Hepatocyte (in vitro differentiated cells): Measurements from ENCODE around the gene DMBX1. TPM values are rescaled to one million over a fixed set of nuclear protein-coding genes. Genes with fewer than 3 reads are reported as not detected.

Source experiments
- DNase-seq: peaks from one replicate; pipeline ENCODE4 v3.0.0-alpha.2; 2016; ENCODE audit warnings: low spot score
- H2AFZ ChIP-seq: fragments of 200-600 bp; sonication (generic); 2 replicates; pipeline ENCODE4 v1.6.0; 2016; ENCODE audit warnings: antibody characterized with exemption, mild to moderate bottlenecking
- H3K27ac ChIP-seq: fragments of 200-600 bp; sonication (generic); 2 replicates; pipeline ENCODE4 v1.5.1; 2016; ENCODE audit warnings: mild to moderate bottlenecking
- H3K27me3 ChIP-seq: fragments of 200-600 bp; sonication (generic); 2 replicates; pipeline ENCODE4 v1.6.1; 2016
- H3K36me3 ChIP-seq: fragments of 200-600 bp; sonication (generic); replicated peaks from 2 replicates; pipeline ENCODE4 v1.5.1; 2016; ENCODE audit warnings: low read depth; ENCODE audit not compliant: insufficient read depth
- H3K4me1 ChIP-seq: fragments of 200-600 bp; sonication (generic); 2 replicates; pipeline ENCODE4 v1.5.1; 2016; ENCODE audit warnings: mild to moderate bottlenecking, moderate library complexity; ENCODE audit not compliant: insufficient read depth
- H3K4me2 ChIP-seq: fragments of 200-600 bp; sonication (generic); 2 replicates; pipeline ENCODE4 v1.6.0; 2016
- H3K4me3 ChIP-seq: fragments of 200-600 bp; sonication (generic); 2 replicates; pipeline ENCODE4 v1.5.1; 2016; ENCODE audit warnings: mild to moderate bottlenecking
- H3K79me2 ChIP-seq: fragments of 200-600 bp; sonication (generic); 2 replicates; pipeline ENCODE4 v1.6.0; 2017; ENCODE audit warnings: mild to moderate bottlenecking
- H3K9me2 ChIP-seq: fragments of 200-600 bp; sonication (generic); replicated peaks from 2 replicates; pipeline ENCODE4 v1.6.0; 2017; ENCODE audit warnings: mild to moderate bottlenecking; ENCODE audit not compliant: insufficient read depth
- H3K9me3 ChIP-seq: fragments of 200-600 bp; sonication (generic); 2 replicates; pipeline ENCODE4 v1.5.1; 2016; ENCODE audit warnings: low read depth, mild to moderate bottlenecking
- H4K20me1 ChIP-seq: fragments of 200-600 bp; sonication (generic); 2 replicates; pipeline ENCODE4 v1.6.0; 2016; ENCODE audit warnings: mild to moderate bottlenecking; ENCODE audit not compliant: insufficient read depth, poor library complexity, severe bottlenecking
- CTCF ChIP-seq: fragments of 200-600 bp; sonication (generic); IDR thresholded peaks from 2 replicates; pipeline ENCODE4 v1.5.1; 2016; ENCODE audit warnings: antibody characterized with exemption, mild to moderate bottlenecking; ENCODE audit not compliant: poor library complexity
- EZH2 ChIP-seq: fragments of 200-600 bp; sonication (generic); IDR thresholded peaks from 2 replicates; pipeline ENCODE4 v1.6.1; 2016; ENCODE audit warnings: antibody characterized with exemption, mild to moderate bottlenecking, borderline replicate concordance
- EZH2phosphoT487 ChIP-seq: fragments of 200-600 bp; sonication (generic); IDR thresholded peaks from one replicate; pipeline ENCODE4 v1.6.1; 2018; ENCODE audit warnings: antibody characterized with exemption, mild to moderate bottlenecking, low read depth, moderate library complexity; ENCODE audit not compliant: unreplicated experiment, severe bottlenecking
- WGBS: methylation state at CpG from one replicate; pipeline ENCODE4 v1.1.6; 2016; ENCODE audit warnings: low lambda C conversion rate; ENCODE audit errors: missing lambda C conversion rate; 5-methylcytosine and 5-hydroxymethylcytosine counted together
- polyA plus RNA-seq: library from polyadenylated mRNA; unstranded; fragments of >200 nt; fragmentation: Nextera tagmentation; extraction: Ambion mirVana; gene quantifications from 2 replicates; pipeline ENCODE4 v1.2.1, GENCODE V29; 2016
- total RNA-seq: library from RNA; depleted of rRNA; stranded (reverse); fragments of >200 nt; gene quantifications from 2 replicates; pipeline ENCODE4 v1.2.3, GENCODE V29; 2014

DMBX1 gene
- total and polyA plus RNA-seq, 2 experiments from 2014 or later: not detected

DNA sequence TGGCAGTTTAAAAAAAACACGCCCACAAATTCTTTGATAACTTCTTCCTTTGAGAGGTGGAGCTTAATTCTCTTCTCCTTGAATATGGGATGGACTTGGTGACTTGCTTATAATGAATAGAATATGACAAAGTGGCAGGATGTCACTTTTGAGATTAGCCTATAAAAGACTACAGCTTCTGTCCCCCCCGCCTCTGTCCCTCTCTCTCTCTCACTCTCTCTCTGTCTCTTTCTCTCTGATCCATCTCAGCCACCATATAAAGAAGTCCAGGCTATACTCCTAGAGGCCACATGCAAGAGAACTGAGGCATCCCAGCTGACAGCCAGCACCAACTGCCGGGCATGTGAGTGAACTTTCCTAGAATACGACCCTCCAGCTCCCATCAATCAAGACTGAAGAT lies 7.7 kb upstream of the DMBX1 start:
- Histone ChIP-seq H3K27me3 (peaks cover 77% of the 10 kb centered on the region), H3K4me2 (no peak overlapping the region), H3K27ac (no peak overlapping the region), H4K20me1 (no peaks in the 10 kb centered on the region), H3K9me2 (no peaks in the 10 kb centered on the region), H3K36me3 (no peaks in the 10 kb centered on the region), H3K4me3 (no peak overlapping the region), H2AFZ (no peak overlapping the region), H3K9me3 (no peaks in the 10 kb centered on the region), H3K4me1 (no peaks in the 10 kb centered on the region), H3K79me2 (no peaks in the 10 kb centered on the region)
- 67% methylated on average over 4 of the region's 4 CpGs for WGBS
- TF ChIP-seq EZH2 (no peak), EZH2phosphoT487 (no peak), CTCF (no peak)
- DNase-seq: no peak

- TF ChIP-seq CTCF (no peak), EZH2phosphoT487 (no peak), EZH2 (no peak)
- H3K27me3 ChIP-seq: peaks cover 93% of the 10 kb centered on the region
- H3K4me3 ChIP-seq: no peak overlapping the region
- H3K79me2 ChIP-seq: no peaks in the 10 kb centered on the region
- H3K36me3 ChIP-seq: no peaks in the 10 kb centered on the region
- DNase-seq: no peak
- no peaks in the 10 kb centered on the region for H3K9me2 ChIP-seq
- H3K9me3 ChIP-seq: no peaks in the 10 kb centered on the region
- 93% methylated on average over 12 of the region's 12 CpGs for WGBS
- no peaks in the 10 kb centered on the region for H4K20me1 ChIP-seq
- H3K4me2 ChIP-seq: no peak overlapping the region
- H3K27ac ChIP-seq: no peak overlapping the region
- H2AFZ ChIP-seq: no peak overlapping the region
- H3K4me1 ChIP-seq: no peaks in the 10 kb centered on the region
These were observed 6.0 kb upstream of the DMBX1 start for GRCh38 chr1:46483589-46483988.

DNA sequence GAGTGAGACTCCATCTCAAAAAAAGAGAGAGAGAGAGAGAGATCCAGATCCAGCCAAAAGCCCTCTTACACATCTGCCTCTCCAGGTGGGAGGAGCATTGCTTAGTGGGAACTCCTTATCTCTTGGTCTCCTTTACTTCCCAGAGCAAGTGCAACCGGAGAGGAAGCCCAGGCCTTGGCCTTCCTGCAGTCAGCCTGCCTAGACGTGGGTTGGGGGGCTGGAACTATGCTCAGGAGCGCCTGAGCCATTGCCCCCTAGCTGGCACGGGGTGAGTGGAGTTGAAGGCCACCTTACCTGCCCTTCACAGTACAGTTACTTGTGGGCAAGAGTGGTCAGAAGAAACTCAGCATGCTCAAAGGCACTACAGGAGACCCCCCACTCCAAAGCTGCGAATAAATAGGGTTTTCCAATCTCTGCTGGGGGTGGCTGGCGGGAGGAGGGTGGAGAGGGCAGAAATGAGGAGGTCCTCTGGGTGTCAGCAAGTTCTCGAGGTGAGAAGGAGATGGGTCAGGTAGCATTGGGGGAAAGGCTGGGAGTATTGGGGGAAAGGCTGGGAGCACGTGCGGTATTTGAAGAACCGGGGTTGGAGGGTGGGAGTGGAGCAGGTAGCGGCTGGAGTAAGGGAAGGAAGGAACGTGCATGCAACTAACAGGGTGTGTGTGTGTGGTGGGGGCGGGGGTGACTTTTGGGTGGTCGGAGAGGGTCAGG lies 4.7 kb upstream of the DMBX1 start:
- peaks cover 97% of the 10 kb centered on the region for H3K27me3 ChIP-seq
- peak; percentile 25 for TF ChIP-seq EZH2
- no peak for TF ChIP-seq CTCF
- H3K4me3 ChIP-seq: no peak overlapping the region
- no peaks in the 10 kb centered on the region for H3K9me3 ChIP-seq
- no peaks in the 10 kb centered on the region for H3K9me2 ChIP-seq
- H3K27ac ChIP-seq: no peak overlapping the region
- H4K20me1 ChIP-seq: no peaks in the 10 kb centered on the region
- H3K4me2 ChIP-seq: no peak overlapping the region
- H2AFZ ChIP-seq: no peak overlapping the region
- H3K36me3 ChIP-seq: no peaks in the 10 kb centered on the region
- no peaks in the 10 kb centered on the region for H3K79me2 ChIP-seq
- 39% methylated on average over 12 of the region's 14 CpGs for WGBS
- no peak for DNase-seq
- H3K4me1 ChIP-seq: peaks cover 8% of the 10 kb centered on the region
